ENCODE measurements around the gene TMEM221.

TMEM221 gene

DNA sequence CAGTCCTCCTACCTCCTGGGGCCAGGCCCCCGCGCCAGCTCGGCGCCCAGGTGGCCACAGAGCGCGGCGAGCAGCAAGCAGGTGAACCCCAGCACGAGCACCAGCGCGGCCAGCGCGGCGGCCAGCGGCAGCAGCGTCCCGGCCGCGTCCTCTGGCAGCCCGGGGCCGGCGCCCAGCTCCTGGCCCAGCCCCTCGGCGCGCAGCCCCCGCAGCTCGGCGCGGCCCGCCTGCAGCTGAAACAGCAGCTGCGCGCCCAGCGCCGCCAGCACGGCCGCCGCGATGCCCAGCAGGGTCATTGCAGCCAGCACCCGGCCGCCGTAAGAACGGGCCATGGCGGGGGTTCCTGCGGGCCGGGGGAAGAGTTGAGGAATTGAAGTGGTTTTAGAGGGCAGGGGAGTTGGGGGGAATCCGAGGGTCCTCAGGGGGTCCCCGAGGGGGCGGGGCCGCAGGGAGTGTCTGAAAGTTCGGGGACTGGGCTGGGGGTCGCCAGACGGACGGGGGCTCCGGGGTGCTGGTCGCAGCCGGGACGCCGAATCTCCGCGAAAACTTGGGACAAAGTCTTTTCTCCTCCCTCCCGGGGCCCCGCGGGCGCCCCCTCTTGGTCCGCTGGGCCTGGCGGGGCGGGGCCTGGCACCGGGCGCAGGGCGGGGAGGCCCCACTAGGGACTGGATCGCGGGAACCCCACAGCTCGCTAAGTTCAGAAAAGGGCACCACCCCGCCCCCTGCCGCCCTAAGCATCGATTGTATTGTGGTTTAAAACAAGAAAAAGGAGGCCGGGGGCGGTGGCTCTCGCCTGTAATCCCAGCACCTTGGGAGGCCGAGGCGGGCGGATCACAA, at the start of gene TMEM221:
Gene TMEM221, minus strand, starts transcription at position 538 of the 837 bp plus-strand sequence. Its CDS starts 206 bp downstream, at position 332.
- no peaks in the 10 kb centered on the region for H3K79me2 ChIP-seq (ENCODE audit: insufficient read depth, low read length)
- TF ChIP-seq, protein P1, sequence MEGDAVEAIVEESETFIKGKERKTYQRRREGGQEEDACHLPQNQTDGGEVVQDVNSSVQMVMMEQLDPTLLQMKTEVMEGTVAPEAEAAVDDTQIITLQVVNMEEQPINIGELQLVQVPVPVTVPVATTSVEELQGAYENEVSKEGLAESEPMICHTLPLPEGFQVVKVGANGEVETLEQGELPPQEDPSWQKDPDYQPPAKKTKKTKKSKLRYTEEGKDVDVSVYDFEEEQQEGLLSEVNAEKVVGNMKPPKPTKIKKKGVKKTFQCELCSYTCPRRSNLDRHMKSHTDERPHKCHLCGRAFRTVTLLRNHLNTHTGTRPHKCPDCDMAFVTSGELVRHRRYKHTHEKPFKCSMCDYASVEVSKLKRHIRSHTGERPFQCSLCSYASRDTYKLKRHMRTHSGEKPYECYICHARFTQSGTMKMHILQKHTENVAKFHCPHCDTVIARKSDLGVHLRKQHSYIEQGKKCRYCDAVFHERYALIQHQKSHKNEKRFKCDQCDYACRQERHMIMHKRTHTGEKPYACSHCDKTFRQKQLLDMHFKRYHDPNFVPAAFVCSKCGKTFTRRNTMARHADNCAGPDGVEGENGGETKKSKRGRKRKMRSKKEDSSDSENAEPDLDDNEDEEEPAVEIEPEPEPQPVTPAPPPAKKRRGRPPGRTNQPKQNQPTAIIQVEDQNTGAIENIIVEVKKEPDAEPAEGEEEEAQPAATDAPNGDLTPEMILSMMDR (conservative IDR thresholded peaks at IDR 0.05; ENCODE audit: low read length): peak; percentile 51
- TF ChIP-seq EZH2phosphoT487 (IDR thresholded peaks at IDR 0.05; ENCODE audit: borderline replicate concordance): no peak
- H3K9me3 ChIP-seq (ENCODE audit: insufficient read depth, low read depth, low read length): no peaks in the 10 kb centered on the region
- H3K4me1 ChIP-seq (ENCODE audit: insufficient read depth, low read length, poor library complexity, severe bottlenecking): peaks cover 12% of the 10 kb centered on the region
- no peaks in the 10 kb centered on the region for H3K9me2 ChIP-seq (replicated peaks; ENCODE audit: low read depth, low read length)
- peak within 1 kb of the TSS; percentile 66 for H3K4me3 ChIP-seq (ENCODE audit: low read length, poor library complexity, severe bottlenecking)
- H3K36me3 ChIP-seq (ENCODE audit: insufficient read depth, low read length): no peaks in the 10 kb centered on the region
- H3F3A ChIP-seq (ENCODE audit: low read depth): peaks cover 4% of the 10 kb centered on the region; the same call in 1 of the 2 replicates
- H3K27me3 ChIP-seq (ENCODE audit: insufficient read depth, low read length, poor library complexity, severe bottlenecking): no peaks in the 10 kb centered on the region
- peak within 1 kb of the TSS; percentile 75; the same call in 1 of the 2 replicates for H2AFZ ChIP-seq (ENCODE audit: low read length)
- peak within 1 kb of the TSS; percentile 63 for H3K4me2 ChIP-seq (ENCODE audit: low read depth, low read length, poor library complexity, severe bottlenecking)
- no peak within 1 kb of the TSS for H3K9ac ChIP-seq (ENCODE audit: low read depth, low read length, poor library complexity, severe bottlenecking)
- no peaks in the 10 kb centered on the region for H4K20me1 ChIP-seq (ENCODE audit: insufficient read depth, low read length, poor library complexity, severe bottlenecking)

DNA sequence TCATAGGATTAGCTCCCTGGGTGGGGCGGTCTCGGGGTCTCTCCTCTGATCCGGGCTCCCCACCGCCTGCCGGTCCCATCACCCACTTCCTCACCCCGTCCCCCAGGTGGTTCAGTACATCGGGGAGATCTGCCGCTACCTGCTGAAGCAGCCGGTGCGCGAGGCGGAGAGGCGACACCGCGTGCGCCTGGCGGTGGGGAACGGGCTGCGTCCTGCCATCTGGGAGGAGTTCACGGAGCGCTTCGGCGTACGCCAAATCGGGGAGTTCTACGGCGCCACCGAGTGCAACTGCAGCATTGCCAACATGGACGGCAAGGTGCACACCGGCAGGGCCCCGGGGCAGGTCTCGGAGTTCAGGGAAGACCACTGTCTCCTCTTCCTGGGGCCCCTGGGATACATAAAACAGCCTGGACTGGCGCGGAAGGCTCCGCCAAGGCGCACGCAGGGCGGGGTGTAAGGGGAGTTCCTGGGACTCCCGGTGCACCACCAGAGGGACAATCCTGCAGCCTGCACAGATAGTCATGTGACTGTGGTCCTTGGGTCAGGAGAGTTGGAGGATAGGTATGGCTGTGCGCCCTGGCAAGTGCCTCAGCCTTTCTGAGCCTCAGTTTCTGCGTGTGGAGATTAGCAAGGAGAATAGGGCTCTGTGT, 48.8 kb upstream of the TMEM221 start:
- no peaks in the 10 kb centered on the region for H4K20me1 ChIP-seq (ENCODE audit: insufficient read depth, low read length, poor library complexity, severe bottlenecking)
- no peak overlapping the region for H3K4me2 ChIP-seq (ENCODE audit: low read depth, low read length, poor library complexity, severe bottlenecking)
- no peaks in the 10 kb centered on the region for H3K27me3 ChIP-seq (ENCODE audit: insufficient read depth, low read length, poor library complexity, severe bottlenecking)
- H3K9me2 ChIP-seq (replicated peaks; ENCODE audit: low read depth, low read length): no peaks in the 10 kb centered on the region
- no peaks in the 10 kb centered on the region for H3K36me3 ChIP-seq (ENCODE audit: insufficient read depth, low read length)
- no peak overlapping the region for H3K9ac ChIP-seq (ENCODE audit: low read depth, low read length, poor library complexity, severe bottlenecking)
- H2AFZ ChIP-seq (ENCODE audit: low read length): no peak overlapping the region
- peaks cover 17% of the 10 kb centered on the region for H3K4me1 ChIP-seq (ENCODE audit: insufficient read depth, low read length, poor library complexity, severe bottlenecking)
- H3K4me3 ChIP-seq (ENCODE audit: low read length, poor library complexity, severe bottlenecking): no peak overlapping the region
- H3F3A ChIP-seq (ENCODE audit: low read depth): no peaks in the 10 kb centered on the region
- TF ChIP-seq, protein P1 (conservative IDR thresholded peaks at IDR 0.05; ENCODE audit: low read length): no peak
- no peak for TF ChIP-seq EZH2phosphoT487 (IDR thresholded peaks at IDR 0.05; ENCODE audit: borderline replicate concordance)
- H3K9me3 ChIP-seq (ENCODE audit: insufficient read depth, low read depth, low read length): no peaks in the 10 kb centered on the region
- no peaks in the 10 kb centered on the region for H3K79me2 ChIP-seq (ENCODE audit: insufficient read depth, low read length)

DNA sequence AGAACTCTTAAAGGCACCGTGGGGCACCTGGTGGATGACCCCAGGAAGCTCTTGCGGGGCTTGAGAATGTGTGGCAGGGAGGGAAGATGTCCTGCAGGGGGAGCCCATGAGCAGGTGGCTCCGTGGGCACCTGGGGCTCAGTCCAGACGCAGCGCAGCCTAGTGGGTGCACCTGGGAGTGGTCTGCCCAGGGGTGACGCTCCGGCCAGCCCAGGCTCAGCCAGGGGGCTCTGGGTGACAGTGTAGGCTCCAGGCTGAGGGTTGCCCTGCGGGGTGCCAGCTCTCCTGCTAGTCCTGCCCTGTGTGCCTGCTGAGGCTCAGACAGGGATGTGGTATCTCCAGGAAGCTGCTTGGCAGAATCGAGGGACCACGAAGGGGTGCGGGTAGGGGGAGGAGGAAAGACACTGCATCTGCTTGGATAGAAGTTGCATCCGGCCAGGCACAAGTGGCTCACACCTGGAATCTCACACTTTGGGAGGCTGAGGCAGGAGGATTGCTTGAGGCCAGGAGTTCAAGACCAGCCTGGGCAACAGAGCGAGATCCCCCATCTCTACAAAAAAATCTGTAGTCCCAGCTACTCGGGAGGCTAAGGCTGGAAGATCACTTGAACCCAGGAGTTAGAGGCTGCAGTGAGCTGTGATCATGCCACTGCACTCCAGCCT, 48.0 kb upstream of the TMEM221 start:
- Histone ChIP-seq H3K27me3 (ENCODE audit: insufficient read depth, low read length, poor library complexity, severe bottlenecking) (no peaks in the 10 kb centered on the region), H3K9ac (ENCODE audit: low read depth, low read length, poor library complexity, severe bottlenecking) (no peak overlapping the region), H3K4me2 (ENCODE audit: low read depth, low read length, poor library complexity, severe bottlenecking) (peak overlapping the region; percentile 35), H3K4me3 (ENCODE audit: low read length, poor library complexity, severe bottlenecking) (no peak overlapping the region), H3K79me2 (ENCODE audit: insufficient read depth, low read length) (no peaks in the 10 kb centered on the region), H3K36me3 (ENCODE audit: insufficient read depth, low read length) (no peaks in the 10 kb centered on the region), H2AFZ (ENCODE audit: low read length) (no peak overlapping the region), H3K9me2 (replicated peaks; ENCODE audit: low read depth, low read length) (no peaks in the 10 kb centered on the region), H3K4me1 (ENCODE audit: insufficient read depth, low read length, poor library complexity, severe bottlenecking) (peaks cover 17% of the 10 kb centered on the region), H3F3A (ENCODE audit: low read depth) (no peaks in the 10 kb centered on the region), H4K20me1 (ENCODE audit: insufficient read depth, low read length, poor library complexity, severe bottlenecking) (no peaks in the 10 kb centered on the region), H3K9me3 (ENCODE audit: insufficient read depth, low read depth, low read length) (no peaks in the 10 kb centered on the region)
- TF ChIP-seq, protein P1 (conservative IDR thresholded peaks at IDR 0.05; ENCODE audit: low read length): peak; percentile 99
- TF ChIP-seq EZH2phosphoT487 (IDR thresholded peaks at IDR 0.05; ENCODE audit: borderline replicate concordance): no peak
